ENCODE measurements around the gene UGGT2.
"Not testable (repeated sequence)": the region's sequence is repeated elsewhere in the genome, so short reads cannot be mapped to it uniquely, and the experiment has no call there.

UGGT2 gene

DNA sequence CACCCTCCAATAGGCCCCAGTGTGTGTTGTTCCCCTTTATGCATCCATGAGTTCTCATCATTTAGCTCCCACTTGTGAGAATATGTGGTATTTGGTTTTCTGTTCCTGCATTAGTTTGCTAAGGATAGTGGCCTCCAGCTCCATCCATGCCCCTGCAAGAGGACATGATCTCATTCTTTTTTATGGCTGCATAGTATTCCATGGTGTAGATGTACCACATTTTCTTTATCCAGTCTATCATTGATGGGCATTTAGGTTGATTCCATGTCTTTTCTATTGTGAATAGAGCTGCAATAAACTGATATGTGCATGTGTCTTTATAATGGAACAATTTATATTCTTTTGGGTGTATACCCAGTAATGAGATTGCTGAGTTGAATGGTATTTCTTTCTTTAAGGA, 263.9 kb downstream of the UGGT2 start:
- not testable (repeated sequence) for DNase-seq

- no peak for DNase-seq
Measured at GRCh38 chr13:95788100-95788463, 265.1 kb downstream of the UGGT2 start.

- no peak for DNase-seq
Measured at GRCh38 chr13:95787356-95788099, 265.7 kb downstream of the UGGT2 start.

DNA sequence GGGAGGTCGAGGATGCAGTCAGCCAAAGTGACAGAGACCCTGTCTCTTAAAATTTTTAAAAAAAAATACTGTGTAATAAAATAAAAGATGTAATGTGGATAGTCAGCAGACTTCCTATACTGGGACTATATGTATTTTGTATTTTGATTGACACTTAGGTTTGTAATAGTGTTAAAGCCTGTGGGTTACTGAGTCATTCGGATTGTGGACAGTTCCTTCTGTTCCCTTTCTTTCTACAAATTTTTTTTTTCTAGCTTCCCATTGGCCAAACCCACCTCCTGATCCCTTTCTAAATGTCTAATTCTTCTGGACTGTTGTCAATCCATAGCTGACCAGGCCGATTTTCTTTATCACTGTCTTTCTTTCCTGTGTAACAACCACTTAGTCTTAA, 268.3 kb downstream of the UGGT2 start:
- DNase-seq, result no peak

DNA sequence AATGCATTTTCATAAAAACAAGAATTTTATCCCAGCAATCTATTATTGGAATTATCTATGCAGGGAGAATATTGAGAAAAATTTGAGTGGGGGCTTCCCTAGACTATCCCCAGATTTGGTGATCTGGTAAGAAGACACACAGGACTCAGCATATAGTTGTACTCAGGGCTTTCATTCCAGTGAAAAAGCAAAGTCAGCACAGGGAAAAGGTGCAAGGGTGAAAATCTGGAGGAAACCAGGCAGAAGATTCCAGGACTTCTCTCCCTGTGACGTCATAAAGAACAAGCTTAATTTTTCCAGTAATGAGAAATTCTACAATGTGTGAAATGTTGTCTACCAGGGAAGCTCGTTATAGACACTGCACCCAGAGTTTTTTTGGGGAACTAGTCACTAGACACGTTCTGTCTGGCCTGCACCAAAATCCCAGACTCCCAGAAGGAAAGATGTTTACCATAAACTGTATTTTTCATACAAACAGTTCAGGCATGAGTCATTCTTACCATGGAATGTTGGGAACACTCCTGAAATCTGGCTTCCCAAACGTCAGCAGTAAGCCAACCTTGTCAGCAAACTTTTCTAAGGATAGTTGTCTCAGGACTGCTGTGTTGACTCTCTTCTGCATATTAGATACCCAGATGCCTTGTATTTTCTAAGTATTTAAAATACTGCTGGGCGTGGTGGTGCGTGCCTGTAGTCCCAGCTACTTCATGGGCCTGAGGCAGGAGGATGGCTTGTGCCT, 268.9 kb downstream of the UGGT2 start:
- DNase-seq, result no peak

DNA sequence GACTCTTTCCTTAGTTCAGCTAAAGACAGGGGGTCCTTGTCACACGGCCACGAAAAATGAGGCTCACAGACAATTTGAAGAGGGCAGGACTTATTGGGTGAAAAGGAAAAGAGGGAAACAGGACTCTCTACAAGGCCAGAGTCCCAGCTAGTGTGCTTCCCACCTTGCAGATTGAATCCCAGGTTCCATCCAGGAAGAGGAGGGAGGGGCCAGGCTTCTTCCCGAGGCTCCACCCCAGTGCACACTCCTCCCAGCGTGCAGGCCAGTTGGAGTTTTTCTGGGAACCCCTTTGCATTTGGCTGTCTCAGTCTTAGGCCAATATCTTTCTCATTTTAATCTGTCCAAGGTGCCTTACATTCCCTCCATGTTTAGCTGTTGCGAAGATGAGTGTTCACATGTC, 269.5 kb downstream of the UGGT2 start:
- DNase-seq, result no peak

DNA sequence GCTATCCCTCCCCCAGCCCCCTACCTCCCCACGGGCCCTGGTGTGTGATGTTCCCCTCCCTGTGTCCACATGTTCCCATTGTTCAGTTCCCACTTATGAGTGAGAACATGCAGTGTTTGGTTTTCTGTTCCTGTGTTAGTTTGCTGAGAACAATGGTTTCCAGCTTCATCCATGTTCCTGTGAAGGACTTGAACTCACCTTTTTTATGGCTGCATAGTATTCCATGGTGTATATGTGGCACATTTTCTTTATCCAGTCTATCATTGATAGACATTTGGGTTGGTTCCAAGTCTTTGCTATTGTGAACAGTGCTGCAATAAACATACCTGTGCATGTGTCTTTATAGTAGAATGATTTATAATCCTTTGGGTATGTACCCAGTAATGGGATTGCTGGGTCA, 271.3 kb downstream of the UGGT2 start:
- DNase-seq, result not testable (repeated sequence)

DNA sequence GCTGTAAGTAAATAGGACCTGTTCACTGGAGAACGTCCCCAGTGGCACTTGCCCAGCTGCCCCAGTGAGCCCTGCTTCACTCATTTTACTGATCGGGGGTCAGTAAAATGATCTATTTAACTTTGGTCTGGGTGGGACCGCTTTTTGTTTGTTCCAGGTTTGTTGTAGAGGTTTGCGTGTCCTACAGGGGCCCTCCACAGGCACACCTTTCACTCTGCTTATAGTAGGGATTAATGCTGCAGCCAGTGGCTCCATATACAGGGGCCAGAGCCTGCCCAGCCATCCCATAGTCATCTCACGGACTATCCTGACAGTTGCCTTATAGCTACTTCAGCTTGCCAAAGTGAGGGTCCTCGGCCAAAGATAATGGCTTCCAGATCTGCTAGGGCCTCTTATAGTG, 272.2 kb downstream of the UGGT2 start:
- DNase-seq, result no peak

GRCh38 chr13:95779522-95779921, 273.7 kb downstream of the UGGT2 start:
- no peak for DNase-seq

GRCh38 chr13:95771905-95772304, 281.3 kb downstream of the UGGT2 start:
- no peak for DNase-seq

- DNase-seq, result no peak
Measured at GRCh38 chr13:95763601-95764000, 289.6 kb downstream of the UGGT2 start.

GRCh38 chr13:95762626-95763025, 290.6 kb downstream of the UGGT2 start:
- not testable (repeated sequence) for DNase-seq

GRCh38 chr13:95756072-95756471, 297.1 kb downstream of the UGGT2 start:
- DNase-seq, result no peak

DNA sequence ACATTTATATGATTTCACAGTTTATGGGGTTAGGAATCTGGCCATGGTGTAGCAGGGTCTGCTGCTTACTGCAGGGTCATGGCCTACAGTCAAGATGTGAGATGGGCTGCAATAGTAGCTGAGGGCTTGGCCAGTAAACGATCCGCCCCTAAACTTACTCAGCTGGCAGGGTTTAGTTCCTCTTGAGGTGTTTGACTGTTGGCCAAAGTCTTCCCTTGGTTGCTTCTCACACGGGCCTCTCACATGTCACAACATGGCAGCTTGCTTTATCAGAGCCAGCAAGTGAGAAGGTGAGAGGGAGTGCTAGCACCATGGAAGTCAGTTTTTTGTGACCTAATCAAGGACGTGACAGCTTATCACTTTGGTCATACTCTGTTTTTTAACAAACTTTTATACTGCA, 299.1 kb downstream of the UGGT2 start:
- DNase-seq, result no peak

DNA sequence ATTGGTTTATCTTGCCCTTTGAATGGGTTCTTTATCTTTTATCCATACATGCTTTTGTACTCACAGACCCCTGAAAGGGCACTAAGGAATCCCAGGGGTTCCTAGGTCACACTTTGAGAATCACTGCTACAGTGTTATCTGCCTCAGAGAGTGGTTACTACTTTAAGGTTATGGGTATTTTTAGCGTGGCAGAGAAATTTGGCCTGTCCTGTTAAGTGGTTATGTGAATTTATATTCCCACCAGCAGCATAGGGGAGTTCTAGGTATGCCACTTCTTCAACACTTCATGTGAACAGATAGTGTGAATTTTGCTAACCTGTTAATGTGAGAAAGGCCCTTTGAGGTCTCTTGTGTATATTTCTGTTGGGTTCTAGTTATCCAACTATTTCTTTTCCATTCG, 300.5 kb downstream of the UGGT2 start:
- no peak for DNase-seq

All from NCI-H1694 (cell line).